DOHH2 (cell line): Measurements from ENCODE around the gene NCAPG2.
"Not testable (repeated sequence)": the region's sequence is repeated elsewhere in the genome, so short reads cannot be mapped to it uniquely, and the experiment has no call there.

ENCODE experiments used
- H3F3A ChIP-seq: fragments of 200-600 bp; sonication (generic), shearing (Covaris generic); 2 replicates; pipeline ENCODE4 v1.6.0; 2016; ENCODE audit warnings: antibody characterized with exemption, mild to moderate bottlenecking; ENCODE audit not compliant: control insufficient read depth, insufficient read depth
- H3K27ac ChIP-seq: fragments of 200-600 bp; sonication (generic); 2 replicates; pipeline ENCODE4 v1.5.1; 2014; ENCODE audit warnings: low read depth, mild to moderate bottlenecking, low read length, moderate library complexity
- H3K27me3 ChIP-seq: fragments of 200-600 bp; sonication (generic); 2 replicates; pipeline ENCODE4 v1.6.1; 2014; ENCODE audit warnings: mild to moderate bottlenecking, low read length, mixed read lengths; ENCODE audit not compliant: control insufficient read depth
- H3K36me3 ChIP-seq: fragments of 200-600 bp; sonication (generic); 2 replicates; pipeline ENCODE4 v1.6.1; 2014; ENCODE audit warnings: mild to moderate bottlenecking, low read length, moderate library complexity, mixed read lengths; ENCODE audit not compliant: control insufficient read depth
- H3K4me1 ChIP-seq: fragments of 200-600 bp; sonication (generic); 2 replicates; pipeline ENCODE4 v1.6.1; 2014; ENCODE audit warnings: mild to moderate bottlenecking, low read length, mixed read lengths; ENCODE audit not compliant: control insufficient read depth
- H3K4me2 ChIP-seq: fragments of 200-600 bp; sonication (generic); 2 replicates; pipeline ENCODE4 v1.6.0; 2014; ENCODE audit warnings: mild to moderate bottlenecking, low read length, moderate library complexity
- H3K4me3 ChIP-seq: fragments of 200-600 bp; sonication (generic); 2 replicates; pipeline ENCODE4 v1.5.1; 2014; ENCODE audit warnings: mild to moderate bottlenecking, low read length, mixed read lengths
- H3K79me2 ChIP-seq: fragments of 200-600 bp; sonication (generic); 2 replicates; pipeline ENCODE4 v1.6.1; 2014; ENCODE audit warnings: mild to moderate bottlenecking, low read length, mixed read lengths; ENCODE audit not compliant: control insufficient read depth
- H3K9me2 ChIP-seq: fragments of 200-600 bp; sonication (generic); replicated peaks from 2 replicates; pipeline ENCODE4 v1.6.1; 2014; ENCODE audit warnings: mild to moderate bottlenecking, low read length, mixed read lengths; ENCODE audit not compliant: control insufficient read depth
- H3K9me3 ChIP-seq: fragments of 200-600 bp; sonication (generic); 2 replicates; pipeline ENCODE4 v1.6.1; 2014; ENCODE audit warnings: antibody characterized with exemption, low read length, mixed read lengths; ENCODE audit not compliant: control insufficient read depth, insufficient read depth
- H4K20me1 ChIP-seq: fragments of 200-600 bp; sonication (generic); 2 replicates; pipeline ENCODE4 v1.6.0; 2014; ENCODE audit warnings: low read depth, mild to moderate bottlenecking, antibody characterized with exemption, low read length, moderate library complexity; ENCODE audit not compliant: control insufficient read depth, insufficient read depth
- EZH2phosphoT487 ChIP-seq: fragments of 200-600 bp; sonication (generic); IDR thresholded peaks from 2 replicates; pipeline ENCODE4 v1.6.1; 2017; ENCODE audit warnings: borderline replicate concordance, mild to moderate bottlenecking, antibody characterized with exemption, low read length, moderate library complexity, mixed read lengths
- TF ChIP-seq, protein P1 (sequence below): fragments of 200-600 bp; sonication (generic); IDR thresholded peaks from one replicate; pipeline ENCODE4 v1.5.1; 2014; ENCODE audit warnings: antibody characterized with exemption, mild to moderate bottlenecking, low read depth, low read length; ENCODE audit not compliant: poor library complexity, severe bottlenecking

NCAPG2 gene

DNA sequence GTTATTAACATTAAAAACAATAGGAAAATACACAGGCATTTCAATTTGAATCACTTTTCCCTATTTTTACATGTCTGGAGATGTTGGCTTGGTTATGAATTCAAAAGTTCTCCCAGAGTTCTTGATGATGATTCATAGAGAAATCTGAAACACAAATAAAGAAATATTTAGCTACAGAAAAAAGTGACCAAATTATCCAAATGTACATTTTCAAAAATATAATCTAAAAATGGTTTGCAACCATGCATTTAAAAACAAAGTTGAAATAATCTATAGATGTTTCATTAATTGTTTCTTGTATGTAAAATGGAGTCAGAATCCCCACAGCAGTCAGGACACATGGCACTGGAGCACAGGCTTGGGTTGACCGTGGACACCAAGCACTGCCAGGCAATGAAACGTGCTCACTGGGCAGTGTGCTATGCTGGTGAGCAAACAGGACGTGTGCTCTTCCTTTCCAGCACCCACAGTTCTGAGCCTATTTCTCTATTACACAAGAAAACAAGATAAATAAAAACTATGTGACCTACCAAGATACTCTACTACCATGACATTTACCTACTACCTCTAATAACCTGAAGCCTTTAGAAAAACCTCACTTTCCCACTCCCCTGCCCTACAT is 72.9 kb downstream of the NCAPG2 start:
- H3K79me2 ChIP-seq: peaks cover 6% of the 10 kb centered on the region
- H3K9me2 ChIP-seq: no peaks in the 10 kb centered on the region
- TF ChIP-seq EZH2phosphoT487: no peak
- TF ChIP-seq, protein P1, sequence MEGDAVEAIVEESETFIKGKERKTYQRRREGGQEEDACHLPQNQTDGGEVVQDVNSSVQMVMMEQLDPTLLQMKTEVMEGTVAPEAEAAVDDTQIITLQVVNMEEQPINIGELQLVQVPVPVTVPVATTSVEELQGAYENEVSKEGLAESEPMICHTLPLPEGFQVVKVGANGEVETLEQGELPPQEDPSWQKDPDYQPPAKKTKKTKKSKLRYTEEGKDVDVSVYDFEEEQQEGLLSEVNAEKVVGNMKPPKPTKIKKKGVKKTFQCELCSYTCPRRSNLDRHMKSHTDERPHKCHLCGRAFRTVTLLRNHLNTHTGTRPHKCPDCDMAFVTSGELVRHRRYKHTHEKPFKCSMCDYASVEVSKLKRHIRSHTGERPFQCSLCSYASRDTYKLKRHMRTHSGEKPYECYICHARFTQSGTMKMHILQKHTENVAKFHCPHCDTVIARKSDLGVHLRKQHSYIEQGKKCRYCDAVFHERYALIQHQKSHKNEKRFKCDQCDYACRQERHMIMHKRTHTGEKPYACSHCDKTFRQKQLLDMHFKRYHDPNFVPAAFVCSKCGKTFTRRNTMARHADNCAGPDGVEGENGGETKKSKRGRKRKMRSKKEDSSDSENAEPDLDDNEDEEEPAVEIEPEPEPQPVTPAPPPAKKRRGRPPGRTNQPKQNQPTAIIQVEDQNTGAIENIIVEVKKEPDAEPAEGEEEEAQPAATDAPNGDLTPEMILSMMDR: no peak
- H3K4me3 ChIP-seq: no peak overlapping the region
- H3K27me3 ChIP-seq: no peaks in the 10 kb centered on the region
- peaks cover 8% of the 10 kb centered on the region for H3F3A ChIP-seq
- H3K36me3 ChIP-seq: peaks cover 64% of the 10 kb centered on the region
- H3K9me3 ChIP-seq: no peaks in the 10 kb centered on the region
- no peak overlapping the region for H3K27ac ChIP-seq
- no peak overlapping the region for H3K4me2 ChIP-seq
- H3K4me1 ChIP-seq: peaks cover 43% of the 10 kb centered on the region
- no peaks in the 10 kb centered on the region for H4K20me1 ChIP-seq

DNA sequence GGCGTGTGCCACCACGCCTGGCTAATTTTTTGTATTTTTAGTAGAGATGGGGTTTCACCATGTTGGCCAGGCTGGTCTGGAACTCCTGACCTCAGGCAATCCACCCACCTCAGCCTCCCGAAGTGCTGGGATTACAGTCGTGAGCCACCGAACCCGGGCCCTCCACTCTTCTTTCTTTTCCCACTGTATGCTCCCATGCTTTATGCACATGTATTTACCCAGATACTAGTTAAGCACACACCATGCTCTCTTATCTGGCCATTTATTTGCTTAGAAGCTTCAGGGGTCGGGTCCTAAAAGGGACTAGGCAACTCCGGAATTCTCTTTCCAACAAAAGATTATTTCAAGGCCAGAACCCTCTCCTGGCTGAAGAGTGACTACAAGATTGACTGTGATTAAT is 78.3 kb downstream of the NCAPG2 start:
- not testable (repeated sequence) for H3K79me2 ChIP-seq, H3F3A ChIP-seq, H3K9me3 ChIP-seq, H3K9me2 ChIP-seq, H3K27ac ChIP-seq, H4K20me1 ChIP-seq, H3K4me2 ChIP-seq, H3K4me3 ChIP-seq, H3K27me3 ChIP-seq
- H3K36me3 ChIP-seq: peaks cover 56% of the 10 kb centered on the region
- H3K4me1 ChIP-seq: peaks cover 17% of the 10 kb centered on the region

DNA sequence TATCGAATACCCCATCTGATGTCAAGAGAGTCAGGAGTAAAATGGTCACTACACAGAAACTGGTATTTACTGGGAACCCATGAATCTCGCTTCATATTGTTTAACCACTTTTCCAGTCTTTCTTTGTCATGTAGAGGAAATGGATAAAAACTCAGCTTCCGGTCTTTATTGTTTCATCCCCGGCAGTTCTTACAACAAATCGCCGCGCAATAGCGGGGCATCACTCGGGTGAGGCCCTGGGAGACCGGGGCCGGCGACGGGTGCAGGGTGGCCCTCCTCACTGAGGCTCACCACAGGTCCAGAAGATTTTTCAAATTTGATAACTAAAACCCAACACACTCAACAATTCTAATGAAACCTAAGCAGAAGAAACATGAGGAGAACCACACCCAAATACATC is 81.4 kb downstream of the NCAPG2 start:
- Histone ChIP-seq H3K9me2 (no peaks in the 10 kb centered on the region), H3K9me3 (no peaks in the 10 kb centered on the region), H3K4me2 (no peak overlapping the region), H3K79me2 (no peaks in the 10 kb centered on the region), H3K4me3 (no peak overlapping the region), H3F3A (0 out of 2 replicates have a peak, but pooled peaks cover 5% of the 10 kb centered on the region), H3K4me1 (peaks cover 17% of the 10 kb centered on the region), H3K27ac (no peak overlapping the region), H3K36me3 (peaks cover 35% of the 10 kb centered on the region), H3K27me3 (no peaks in the 10 kb centered on the region), H4K20me1 (0 out of 2 replicates have a peak, but pooled peaks cover 4% of the 10 kb centered on the region)
- no peak for TF ChIP-seq EZH2phosphoT487
- TF ChIP-seq, protein P1: no peak

DNA sequence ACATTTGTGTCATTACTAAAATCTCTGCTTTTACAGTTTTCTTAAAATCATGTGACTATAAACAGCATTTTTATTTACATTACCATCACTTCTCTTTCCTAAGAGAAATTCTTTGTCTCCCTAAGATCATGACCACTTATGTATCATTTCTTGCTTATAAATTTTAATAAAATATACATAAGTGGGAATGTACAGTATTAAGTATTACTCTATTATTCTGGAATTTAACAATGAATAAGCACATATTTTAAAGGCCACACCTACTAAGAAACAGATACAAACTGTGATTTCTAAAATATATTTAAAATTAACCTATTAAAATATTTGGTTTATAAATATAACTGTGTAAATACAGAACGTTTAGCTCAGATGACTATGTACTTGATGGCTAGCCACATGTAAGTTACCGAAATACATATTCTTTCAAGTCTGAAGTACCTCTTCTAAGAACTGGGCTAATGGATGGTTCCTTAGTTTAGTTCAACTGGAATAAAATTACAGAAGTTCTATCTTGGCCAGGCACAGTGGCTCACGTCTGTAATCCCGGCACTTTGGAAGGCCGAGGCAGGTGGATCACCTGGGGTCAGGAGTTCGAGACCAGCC is 83.7 kb downstream of the NCAPG2 start:
- H3K27me3 ChIP-seq: no peaks in the 10 kb centered on the region
- H3F3A ChIP-seq: 0 out of 2 replicates have a peak, but pooled peaks cover 5% of the 10 kb centered on the region
- H3K4me2 ChIP-seq: no peak overlapping the region
- H3K9me3 ChIP-seq: no peaks in the 10 kb centered on the region
- TF ChIP-seq EZH2phosphoT487: no peak
- TF ChIP-seq, protein P1: no peak
- H4K20me1 ChIP-seq: 0 out of 2 replicates have a peak, but pooled peaks cover 4% of the 10 kb centered on the region
- peaks cover 29% of the 10 kb centered on the region for H3K36me3 ChIP-seq
- H3K4me3 ChIP-seq: no peak overlapping the region
- H3K79me2 ChIP-seq: no peaks in the 10 kb centered on the region
- H3K4me1 ChIP-seq: peaks cover 7% of the 10 kb centered on the region
- no peaks in the 10 kb centered on the region for H3K9me2 ChIP-seq
- H3K27ac ChIP-seq: no peak overlapping the region
